Fibroblast of skin of scalp (primary cell): ENCODE data around the gene SPECC1L.

ENCODE experiments used
- DNase-seq: peaks from one replicate; pipeline ENCODE4 v3.0.0-alpha.2; 2013

The SPECC1L gene

GRCh38 chr22:24431309-24432034 is 160.8 kb downstream of the SPECC1L start:
- DNase-seq, result no peak

- peak; percentile 54 for DNase-seq
Observed at GRCh38 chr22:24432059-24432853, 161.6 kb downstream of the SPECC1L start.

GRCh38 chr22:24433001-24433827 is 162.6 kb downstream of the SPECC1L start:
- no peak for DNase-seq

- DNase-seq, result peak; percentile 50
Observed at GRCh38 chr22:24433828-24434470, 163.3 kb downstream of the SPECC1L start.

GRCh38 chr22:24434471-24435322 is 164.1 kb downstream of the SPECC1L start:
- no peak for DNase-seq

GRCh38 chr22:24435323-24435645 is 164.7 kb downstream of the SPECC1L start:
- DNase-seq, result no peak

- DNase-seq, result peak; percentile 50
Observed at GRCh38 chr22:24435861-24436371, 165.3 kb downstream of the SPECC1L start.

GRCh38 chr22:24436553-24436952 is 165.9 kb downstream of the SPECC1L start:
- no peak for DNase-seq

GRCh38 chr22:24437091-24437490 is 166.5 kb downstream of the SPECC1L start:
- no peak for DNase-seq

- DNase-seq, result no peak
Observed at GRCh38 chr22:24437741-24438328, 167.2 kb downstream of the SPECC1L start.

- no peak for DNase-seq
Observed at GRCh38 chr22:24440270-24440717, 169.7 kb downstream of the SPECC1L start.

GRCh38 chr22:24440718-24441405 is 170.2 kb downstream of the SPECC1L start:
- DNase-seq, result no peak

- no peak for DNase-seq
Observed at GRCh38 chr22:24441406-24442351, 171.0 kb downstream of the SPECC1L start.

GRCh38 chr22:24442352-24442744 is 171.7 kb downstream of the SPECC1L start:
- no peak for DNase-seq

GRCh38 chr22:24443668-24444067 is 173.0 kb downstream of the SPECC1L start:
- no peak for DNase-seq

GRCh38 chr22:24444251-24444650 is 173.6 kb downstream of the SPECC1L start:
- DNase-seq, result no peak

GRCh38 chr22:24444729-24445466 is 174.3 kb downstream of the SPECC1L start:
- no peak for DNase-seq

- DNase-seq, result no peak
Observed at GRCh38 chr22:24445481-24446259, 175.0 kb downstream of the SPECC1L start.
